SU-DHL-6 (cell line): Measurements from ENCODE around the gene SNX25.

ENCODE experiments used
- H2AFZ ChIP-seq: fragments of 200-600 bp; sonication (generic); 2 replicates; pipeline ENCODE4 v1.6.1; 2014; ENCODE audit warnings: low read depth, mild to moderate bottlenecking, moderate library complexity, mixed read lengths, antibody characterized with exemption, low read length; ENCODE audit not compliant: severe bottlenecking
- H3F3A ChIP-seq: fragments of 200-600 bp; shearing (Covaris generic); 2 replicates; pipeline ENCODE4 v1.6.0; 2016; ENCODE audit warnings: antibody characterized with exemption, mild to moderate bottlenecking; ENCODE audit not compliant: insufficient read depth
- H3K27ac ChIP-seq: fragments of 200-600 bp; sonication (generic); 2 replicates; pipeline ENCODE4 v1.5.1; 2016; ENCODE audit warnings: low read depth, mild to moderate bottlenecking, low read length, moderate library complexity, mixed read lengths
- H3K27me3 ChIP-seq: fragments of 200-600 bp; sonication (generic), shearing (Covaris generic); 2 replicates; pipeline ENCODE4 v1.6.0; 2014; ENCODE audit warnings: mild to moderate bottlenecking, low read length
- H3K36me3 ChIP-seq: fragments of 200-600 bp; sonication (generic); 2 replicates; pipeline ENCODE4 v1.6.1; 2014; ENCODE audit warnings: mild to moderate bottlenecking, low read length, mixed read lengths
- H3K4me2 ChIP-seq: fragments of 300-600, 200-600 bp; shearing (Covaris generic), sonication (generic); 2 replicates; pipeline ENCODE4 v1.6.0; 2014; ENCODE audit warnings: low read length, low read depth, mild to moderate bottlenecking; ENCODE audit not compliant: poor library complexity, severe bottlenecking
- H3K4me3 ChIP-seq: fragments of 200-600 bp; sonication (generic); 2 replicates; pipeline ENCODE4 v1.5.1; 2014; ENCODE audit warnings: antibody characterized with exemption, low read length, mild to moderate bottlenecking, mixed read lengths; ENCODE audit not compliant: insufficient read depth, poor library complexity, severe bottlenecking
- H3K79me2 ChIP-seq: fragments of 200-600 bp; sonication (generic); 2 replicates; pipeline ENCODE4 v1.6.1; 2014; ENCODE audit warnings: mild to moderate bottlenecking, low read length, moderate library complexity; ENCODE audit not compliant: insufficient read depth
- H3K9ac ChIP-seq: fragments of 200-600 bp; sonication (generic); 2 replicates; pipeline ENCODE4 v1.7.0; 2014; ENCODE audit warnings: mild to moderate bottlenecking, low read length
- H3K9me2 ChIP-seq: fragments of 200-600 bp; sonication (generic); replicated peaks from 2 replicates; pipeline ENCODE4 v1.6.1; 2014; ENCODE audit warnings: low read length; ENCODE audit not compliant: insufficient read depth
- H3K9me3 ChIP-seq: fragments of 200-600 bp; sonication (generic); 2 replicates; pipeline ENCODE4 v1.6.1; 2014; ENCODE audit warnings: low read length, mixed read lengths; ENCODE audit not compliant: insufficient read depth
- H4K20me1 ChIP-seq: fragments of 200-600 bp; sonication (generic); 2 replicates; pipeline ENCODE4 v1.6.1; 2014; ENCODE audit warnings: low read depth, mild to moderate bottlenecking, antibody characterized with exemption, low read length, moderate library complexity, mixed read lengths
- EZH2phosphoT487 ChIP-seq: fragments of 200-600 bp; sonication (generic), shearing (Covaris generic); conservative IDR thresholded peaks from 2 replicates; pipeline ENCODE4 v1.6.1; 2018; ENCODE audit warnings: mild to moderate bottlenecking, antibody characterized with exemption, low read length, moderate library complexity, mixed read lengths
- TF ChIP-seq, protein P1 (sequence below): fragments of 200-600 bp; sonication (generic); IDR thresholded peaks from one replicate; pipeline ENCODE4 v1.5.1; 2017; ENCODE audit warnings: antibody characterized with exemption, mild to moderate bottlenecking, low read length, moderate library complexity; ENCODE audit not compliant: insufficient read depth, poor library complexity, severe bottlenecking

SNX25 gene

GRCh38 chr4:185242749-185243533 is 33.5 kb downstream of the SNX25 start:
- no peak overlapping the region for H3K4me2 ChIP-seq
- no peak overlapping the region for H3K4me3 ChIP-seq
- TF ChIP-seq, protein P1, sequence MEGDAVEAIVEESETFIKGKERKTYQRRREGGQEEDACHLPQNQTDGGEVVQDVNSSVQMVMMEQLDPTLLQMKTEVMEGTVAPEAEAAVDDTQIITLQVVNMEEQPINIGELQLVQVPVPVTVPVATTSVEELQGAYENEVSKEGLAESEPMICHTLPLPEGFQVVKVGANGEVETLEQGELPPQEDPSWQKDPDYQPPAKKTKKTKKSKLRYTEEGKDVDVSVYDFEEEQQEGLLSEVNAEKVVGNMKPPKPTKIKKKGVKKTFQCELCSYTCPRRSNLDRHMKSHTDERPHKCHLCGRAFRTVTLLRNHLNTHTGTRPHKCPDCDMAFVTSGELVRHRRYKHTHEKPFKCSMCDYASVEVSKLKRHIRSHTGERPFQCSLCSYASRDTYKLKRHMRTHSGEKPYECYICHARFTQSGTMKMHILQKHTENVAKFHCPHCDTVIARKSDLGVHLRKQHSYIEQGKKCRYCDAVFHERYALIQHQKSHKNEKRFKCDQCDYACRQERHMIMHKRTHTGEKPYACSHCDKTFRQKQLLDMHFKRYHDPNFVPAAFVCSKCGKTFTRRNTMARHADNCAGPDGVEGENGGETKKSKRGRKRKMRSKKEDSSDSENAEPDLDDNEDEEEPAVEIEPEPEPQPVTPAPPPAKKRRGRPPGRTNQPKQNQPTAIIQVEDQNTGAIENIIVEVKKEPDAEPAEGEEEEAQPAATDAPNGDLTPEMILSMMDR, result no peak
- TF ChIP-seq EZH2phosphoT487, result no peak
- no peaks in the 10 kb centered on the region for H3K9me3 ChIP-seq
- no peak overlapping the region for H3K9ac ChIP-seq
- H3K36me3 ChIP-seq, result peaks cover 6% of the 10 kb centered on the region; the same call in 1 of the 2 replicates
- 0 out of 2 replicates have a peak, but pooled peaks cover 2% of the 10 kb centered on the region for H4K20me1 ChIP-seq
- H3K27me3 ChIP-seq, result no peaks in the 10 kb centered on the region
- H2AFZ ChIP-seq, result no peak overlapping the region
- H3K79me2 ChIP-seq, result peaks cover 52% of the 10 kb centered on the region
- H3K9me2 ChIP-seq, result no peaks in the 10 kb centered on the region
- H3F3A ChIP-seq, result no peaks in the 10 kb centered on the region; the same call in 1 of the 2 replicates
- H3K27ac ChIP-seq, result no peak overlapping the region

- H4K20me1 ChIP-seq, result 0 out of 2 replicates have a peak, but pooled peaks cover 2% of the 10 kb centered on the region
Observed at GRCh38 chr4:185243879-185244278, 34.5 kb downstream of the SNX25 start.

GRCh38 chr4:185244763-185245162 is 35.4 kb downstream of the SNX25 start:
- peaks cover 6% of the 10 kb centered on the region; the same call in 1 of the 2 replicates for H3F3A ChIP-seq
- no peak for TF ChIP-seq EZH2phosphoT487
- TF ChIP-seq, protein P1, result no peak
- H2AFZ ChIP-seq, result no peak overlapping the region
- H3K4me3 ChIP-seq, result no peak overlapping the region
- 0 out of 2 replicates have a peak, but pooled peaks cover 2% of the 10 kb centered on the region for H4K20me1 ChIP-seq
- H3K4me2 ChIP-seq, result no peak overlapping the region
- H3K27ac ChIP-seq, result no peak overlapping the region
- no peaks in the 10 kb centered on the region for H3K9me3 ChIP-seq
- H3K9ac ChIP-seq, result no peak overlapping the region
- H3K79me2 ChIP-seq, result peaks cover 41% of the 10 kb centered on the region
- H3K9me2 ChIP-seq, result no peaks in the 10 kb centered on the region
- peaks cover 9% of the 10 kb centered on the region; the same call in 1 of the 2 replicates for H3K36me3 ChIP-seq
- H3K27me3 ChIP-seq, result no peaks in the 10 kb centered on the region

More at GRCh38 chr4:185243879-185244278, 34.5 kb downstream of the SNX25 start:
- no peak overlapping the region for H3K4me3 ChIP-seq
- no peaks in the 10 kb centered on the region for H3K9me2 ChIP-seq
- peaks cover 43% of the 10 kb centered on the region for H3K79me2 ChIP-seq
- peaks cover 8% of the 10 kb centered on the region; the same call in 1 of the 2 replicates for H3K36me3 ChIP-seq
- H3K9ac ChIP-seq, result no peak overlapping the region
- H3K9me3 ChIP-seq, result no peaks in the 10 kb centered on the region
- no peak overlapping the region for H3K4me2 ChIP-seq
- H3F3A ChIP-seq, result no peaks in the 10 kb centered on the region; the same call in 1 of the 2 replicates
- no peaks in the 10 kb centered on the region for H3K27me3 ChIP-seq
- no peak overlapping the region for H2AFZ ChIP-seq
- H3K27ac ChIP-seq, result no peak overlapping the region
- TF ChIP-seq EZH2phosphoT487, result no peak
- TF ChIP-seq, protein P1, result no peak
